Kidney epithelial cell (primary cell): ENCODE measurements around the gene MEA1. TPM values are rescaled to one million over a fixed set of nuclear protein-coding genes. Genes with fewer than 3 reads are reported as not detected.

ENCODE experiments used
- DNase-seq: peaks from one replicate; pipeline ENCODE4 v3.0.0-alpha.2; 2010; ENCODE audit warnings: low read depth
- H3K27me3 ChIP-seq: 2 replicates; pipeline ENCODE4 v1.6.0; 2011; ENCODE audit warnings: low read length; ENCODE audit not compliant: control insufficient read depth, insufficient read depth
- H3K36me3 ChIP-seq: 2 replicates; pipeline ENCODE4 v1.5.1; 2011; ENCODE audit warnings: low read length; ENCODE audit not compliant: control insufficient read depth, insufficient read depth
- H3K4me3 ChIP-seq: 2 replicates; pipeline ENCODE4 v1.5.1; 2011; ENCODE audit warnings: low read depth, mild to moderate bottlenecking, control low read depth, low read length
- CTCF ChIP-seq: IDR thresholded peaks from 2 replicates; pipeline ENCODE4 v1.5.1; 2011; ENCODE audit warnings: mild to moderate bottlenecking, moderate library complexity, low read length, control low read depth, inconsistent platforms; ENCODE audit not compliant: insufficient read depth, poor library complexity, severe bottlenecking
- total RNA-seq: library from RNA; depleted of rRNA; stranded (reverse); fragments of >200 nt; gene quantifications from 2 replicates; pipeline ENCODE4 v1.2.3, GENCODE V29; 2015

MEA1 gene
- total RNA-seq, 1 donor from 2014 or later = 65.2 TPM

GRCh38 chr6:42988486-42989020 lies 25.2 kb downstream of the MEA1 start:
- no peaks in the 10 kb centered on the region for H3K27me3 ChIP-seq
- no peaks in the 10 kb centered on the region for H3K36me3 ChIP-seq
- DNase-seq = no peak
- H3K4me3 ChIP-seq = no peak overlapping the region
- no peak for TF ChIP-seq CTCF

- no peak for TF ChIP-seq CTCF
- Histone ChIP-seq H3K36me3 (no peaks in the 10 kb centered on the region), H3K27me3 (no peaks in the 10 kb centered on the region), H3K4me3 (no peak overlapping the region)
- DNase-seq = no peak
These were observed 26.0 kb downstream of the MEA1 start for GRCh38 chr6:42987533-42988451.

GRCh38 chr6:42984924-42985475 lies 28.7 kb downstream of the MEA1 start:
- Histone ChIP-seq H3K27me3 (no peaks in the 10 kb centered on the region), H3K36me3 (no peaks in the 10 kb centered on the region), H3K4me3 (peak overlapping the region; percentile 62)
- DNase-seq = no peak
- TF ChIP-seq CTCF = no peak

- Histone ChIP-seq H3K36me3 (no peaks in the 10 kb centered on the region), H3K4me3 (peak within 1 kb of the TSS; percentile 62), H3K27me3 (no peaks in the 10 kb centered on the region)
- peak; percentile 96 for DNase-seq
- TF ChIP-seq CTCF = no peak
These were observed 29.5 kb downstream of the MEA1 start, which contains the start of gene PPP2R5D for GRCh38 chr6:42984001-42984923. Gene PPP2R5D (plus strand): TSS chr6:42984570. CDS start chr6:42984678, 108 bp downstream.

GRCh38 chr6:42981836-42982235 lies 31.9 kb downstream of the MEA1 start:
- no peak for TF ChIP-seq CTCF
- H3K36me3 ChIP-seq = no peaks in the 10 kb centered on the region
- H3K27me3 ChIP-seq = no peaks in the 10 kb centered on the region
- DNase-seq = no peak
- no peak overlapping the region for H3K4me3 ChIP-seq
